B cell (primary cell): ENCODE results near the gene SLC24A3.

Source experiments
- CTCF ChIP-seq: fragments of 200-600 bp; IDR thresholded peaks from one replicate; pipeline ENCODE4 v1.8.0; 2022; ENCODE audit warnings: antibody characterized with exemption, mild to moderate bottlenecking
- EZH2 ChIP-seq: IDR thresholded peaks from 2 replicates; pipeline ENCODE4 v1.6.1; 2012; ENCODE audit warnings: borderline replicate concordance, low read depth, mild to moderate bottlenecking, moderate library complexity, low read length; ENCODE audit not compliant: insufficient read depth, poor library complexity, severe bottlenecking

- TF ChIP-seq CTCF (no peak), EZH2 (no peak)
These were observed 53.4 kb downstream of the SLC24A3 start for GRCh38 chr20:19265646-19266374.
